Aorta (tissue), 5 donors: Measurements from ENCODE around the gene ARL15. TPM values are rescaled to one million over a fixed set of nuclear protein-coding genes. Genes with fewer than 3 reads are reported as not detected.

ENCODE experiments used
- ATAC-seq: fragments of 200-7000 bp; cut with Tn5 transposase; one replicate; pipeline ENCODE4 v1.9.1; 2022; ENCODE audit warnings: moderate library complexity; ENCODE audit not compliant: low FRiP score
- DNase-seq, 2 donors: peaks; one replicate each; pipeline ENCODE4 v3.0.0-alpha.2; 2020
- H3K27ac ChIP-seq, 2 donors: one replicate each; pipeline ENCODE4 v1.5.1; 2013; ENCODE audit warnings: low read length in 2 of 2, mild to moderate bottlenecking in 2 of 2, moderate library complexity in 2 of 2, control low read depth in 1 of 2, inconsistent platforms in 1 of 2, low read depth in 1 of 2
- H3K27me3 ChIP-seq, 2 donors: one replicate each; pipeline ENCODE4 v1.6.1; 2013; ENCODE audit warnings: control low read depth in 1 of 2, low read length in 1 of 2, mild to moderate bottlenecking in 1 of 2, moderate library complexity in 1 of 2; ENCODE audit not compliant: insufficient read depth in 2 of 2, control insufficient read depth in 1 of 2
- H3K36me3 ChIP-seq, 2 donors: one replicate each; pipeline ENCODE4 v1.6.1; 2013; ENCODE audit warnings: control low read depth in 1 of 2, low read length in 1 of 2, mild to moderate bottlenecking in 1 of 2; ENCODE audit not compliant: insufficient read depth in 2 of 2, control insufficient read depth in 1 of 2
- H3K4me1 ChIP-seq, 2 donors: one replicate each; pipeline ENCODE4 v1.6.1; 2013; ENCODE audit warnings: low read length in 2 of 2, control low read depth in 1 of 2, mild to moderate bottlenecking in 1 of 2, moderate library complexity in 1 of 2; ENCODE audit not compliant: insufficient read depth in 2 of 2, control insufficient read depth in 1 of 2
- H3K4me3 ChIP-seq, 2 donors: one replicate each; pipeline ENCODE4 v1.5.1; 2013; ENCODE audit warnings: low read length in 2 of 2, control low read depth in 1 of 2, mild to moderate bottlenecking in 1 of 2
- H3K9me3 ChIP-seq: one replicate; pipeline ENCODE4 v1.6.1; 2013; ENCODE audit warnings: mild to moderate bottlenecking, low read length; ENCODE audit not compliant: control insufficient read depth
- WGBS, 2 donors: extraction: QIAGEN DNeasy Blood & Tissue Kit; methylation state at CpG; one replicate each; pipeline ENCODE4 v1.1.7; 2013; 5-methylcytosine and 5-hydroxymethylcytosine counted together
- intact Hi-C, 2 donors: fragments of 100-400 bp; cut with DNase I; formaldehyde crosslinking; loops; one replicate each; pipeline versions ENCODE4 v1.14.2 to v1.15.0; 2022
- polyA plus RNA-seq, 2 donors: library from polyadenylated mRNA; stranded (reverse); fragments of 200-250 nt; gene quantifications; one replicate each; pipeline ENCODE4 v1.2.3, GENCODE V29; 2013
- total RNA-seq, 2 donors: library from RNA; stranded (reverse); fragmentation: NEBNext Ultra II Directional; extraction: Animal tissue kit (Norgen Biotek cat#: 25700); gene quantifications; one replicate each; pipeline ENCODE4 v1.2.1, GENCODE V29; 2021
- donor health status: healthy with polysubstance abuse.
- donor health status: Bipolar disorder and iron deficiency.
- donor health status: DM: no; HTN: no; CAD: no.
- donor health status: DM: no; HTN: no; CAD: no.
- donor health status: DM: yes; HTN: yes; CAD: no.

The ARL15 gene
- total and polyA plus RNA-seq, 4 donors: 7.4 to 44.7 (median 19.8) TPM

DNA sequence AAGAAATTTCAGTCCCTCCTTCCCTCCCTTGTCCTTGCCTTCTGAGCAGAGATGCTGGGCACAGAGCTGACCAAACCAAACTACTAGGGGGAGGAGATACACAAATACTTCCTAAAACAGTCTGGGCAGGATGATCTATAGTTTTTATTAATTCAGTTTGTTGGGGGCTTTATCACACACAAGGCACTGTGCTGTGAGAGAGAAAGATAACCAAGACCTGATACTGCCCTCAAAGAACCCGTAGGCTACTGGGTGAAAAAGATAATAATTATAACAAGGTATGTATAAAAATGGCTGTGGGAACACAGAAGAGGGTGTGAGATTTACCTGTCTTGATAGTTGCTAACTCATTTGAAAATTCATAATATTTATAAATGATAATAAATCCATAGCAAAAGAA is 395.3 kb downstream of the ARL15 start:
- ATAC-seq (no peak), DNase-seq (no peak)
- Histone ChIP-seq H3K27ac (no peak overlapping the region), H3K9me3 (no peaks in the 10 kb centered on the region), H3K4me1 (peaks cover 0 to 2% of the 10 kb centered on the region in 2 donors), H3K4me3 (no peak overlapping the region), H3K27me3 (no peaks in the 10 kb centered on the region), H3K36me3 (no peaks in the 10 kb centered on the region)
- WGBS, 2 donors: 88 to 92% methylated on average over 1 of the region's 1 CpG
- intact Hi-C loops: no loop called here

DNA sequence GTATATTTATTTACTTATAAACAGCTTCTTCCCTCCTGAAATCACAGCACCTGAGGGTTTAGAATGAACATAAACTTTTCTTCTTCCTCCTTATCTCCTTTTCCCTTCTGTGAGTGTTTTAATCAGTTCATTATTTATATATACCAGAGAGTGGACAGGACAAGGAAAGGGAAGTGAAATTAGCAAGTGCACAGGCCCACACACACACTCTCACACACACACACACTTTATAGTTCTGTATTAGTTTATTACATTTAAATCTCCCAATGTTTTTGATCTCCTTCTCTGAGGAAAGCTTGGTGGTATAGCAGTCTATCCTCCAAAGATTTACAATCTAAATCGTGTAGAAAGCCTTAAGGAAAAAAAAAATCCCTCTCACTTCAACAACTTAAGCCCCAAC is 396.4 kb downstream of the ARL15 start:
- ATAC-seq (no peak), DNase-seq (no peak)
- peaks cover 0 to 2% of the 10 kb centered on the region in 2 donors for H3K4me1 ChIP-seq
- no peak overlapping the region for H3K4me3 ChIP-seq
- H3K9me3 ChIP-seq: no peaks in the 10 kb centered on the region
- no peaks in the 10 kb centered on the region for H3K27me3 ChIP-seq
- no peak overlapping the region for H3K27ac ChIP-seq
- WGBS, 2 donors: 64 to 67% methylated on average over 1 of the region's 1 CpG
- intact Hi-C loops: no loop called here
- no peaks in the 10 kb centered on the region for H3K36me3 ChIP-seq

DNA sequence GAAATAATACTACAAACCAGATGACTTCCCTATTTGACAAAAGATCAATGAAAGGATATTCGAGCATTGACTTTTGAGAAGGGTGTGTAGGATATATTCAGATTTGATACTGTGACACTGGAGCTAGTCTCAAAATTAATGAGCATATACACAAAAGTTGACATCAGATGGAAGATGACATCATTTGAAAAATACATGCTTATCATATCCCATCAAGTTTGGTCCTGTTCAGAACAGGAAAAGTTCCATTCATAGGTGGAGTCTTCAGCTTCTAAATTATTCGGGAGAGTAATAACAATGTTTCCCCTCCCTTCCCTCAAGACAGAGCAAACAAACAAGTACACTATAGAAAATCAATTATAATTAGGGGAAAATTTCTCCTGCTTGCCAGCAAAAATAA is 401.6 kb downstream of the ARL15 start:
- intact Hi-C loops: no loop called here
- DNase-seq (no peak), ATAC-seq (no peak)
- Histone ChIP-seq H3K9me3 (no peaks in the 10 kb centered on the region), H3K4me3 (no peak overlapping the region), H3K27ac (no peak overlapping the region), H3K36me3 (no peaks in the 10 kb centered on the region), H3K4me1 (no peaks in the 10 kb centered on the region), H3K27me3 (no peaks in the 10 kb centered on the region)
- WGBS, 2 donors: 91 to 94% methylated on average over 2 of the region's 2 CpGs

DNA sequence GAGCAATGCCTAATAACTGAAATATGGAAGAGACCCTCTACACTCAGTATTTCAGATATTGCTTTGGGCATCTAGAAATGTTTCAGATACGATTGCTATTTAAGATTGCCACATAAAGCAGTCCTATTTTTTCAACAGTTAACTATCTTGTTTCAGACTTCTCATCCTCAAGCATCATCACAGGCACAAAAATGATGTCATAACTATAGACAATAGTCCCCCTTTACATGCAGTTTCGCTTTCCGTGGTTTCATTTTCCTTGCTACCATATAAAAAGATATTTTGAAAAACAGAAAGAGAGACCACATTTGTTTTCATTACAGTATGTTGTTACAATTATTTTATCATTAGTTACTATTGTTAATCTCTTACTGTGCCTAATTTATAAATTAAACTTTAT is 402.5 kb downstream of the ARL15 start:
- intact Hi-C loops: no loop called here
- H3K36me3 ChIP-seq: no peaks in the 10 kb centered on the region
- H3K4me3 ChIP-seq: no peak overlapping the region
- H3K27me3 ChIP-seq: no peaks in the 10 kb centered on the region
- no peak overlapping the region for H3K27ac ChIP-seq
- ATAC-seq: no peak
- H3K4me1 ChIP-seq: no peaks in the 10 kb centered on the region
- no peaks in the 10 kb centered on the region for H3K9me3 ChIP-seq
- no peak for DNase-seq
- WGBS, 2 donors: 96% methylated on average over 3 of the region's 3 CpGs

DNA sequence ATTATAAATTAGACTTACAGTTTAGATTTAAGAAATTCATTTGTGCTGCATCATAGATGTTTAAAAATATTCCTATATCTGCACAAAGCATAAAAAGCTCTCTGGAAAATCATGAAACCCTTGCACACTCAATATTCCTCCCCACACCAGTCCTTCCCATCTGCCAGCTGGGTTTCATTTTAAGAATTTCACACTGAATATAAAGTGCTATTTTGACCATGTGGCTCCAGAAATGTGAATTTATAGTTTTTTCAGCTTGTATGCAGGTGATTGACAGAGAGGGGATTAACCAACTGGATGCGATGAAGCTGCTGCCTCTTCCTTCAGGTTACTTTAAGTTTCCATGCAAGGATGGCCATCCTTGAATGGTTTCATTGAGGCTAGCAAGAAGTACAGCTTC is 403.6 kb downstream of the ARL15 start:
- no peaks in the 10 kb centered on the region for H3K4me1 ChIP-seq
- intact Hi-C loops: no loop called here
- H3K4me3 ChIP-seq: no peak overlapping the region
- whole genome bisulfite sequencing, 2 donors: 91 to 97% methylated on average over 1 of the region's 1 CpG
- no peaks in the 10 kb centered on the region for H3K27me3 ChIP-seq
- no peak overlapping the region for H3K27ac ChIP-seq
- ATAC-seq: no peak
- no peaks in the 10 kb centered on the region for H3K36me3 ChIP-seq
- no peak for DNase-seq
- no peaks in the 10 kb centered on the region for H3K9me3 ChIP-seq

DNA sequence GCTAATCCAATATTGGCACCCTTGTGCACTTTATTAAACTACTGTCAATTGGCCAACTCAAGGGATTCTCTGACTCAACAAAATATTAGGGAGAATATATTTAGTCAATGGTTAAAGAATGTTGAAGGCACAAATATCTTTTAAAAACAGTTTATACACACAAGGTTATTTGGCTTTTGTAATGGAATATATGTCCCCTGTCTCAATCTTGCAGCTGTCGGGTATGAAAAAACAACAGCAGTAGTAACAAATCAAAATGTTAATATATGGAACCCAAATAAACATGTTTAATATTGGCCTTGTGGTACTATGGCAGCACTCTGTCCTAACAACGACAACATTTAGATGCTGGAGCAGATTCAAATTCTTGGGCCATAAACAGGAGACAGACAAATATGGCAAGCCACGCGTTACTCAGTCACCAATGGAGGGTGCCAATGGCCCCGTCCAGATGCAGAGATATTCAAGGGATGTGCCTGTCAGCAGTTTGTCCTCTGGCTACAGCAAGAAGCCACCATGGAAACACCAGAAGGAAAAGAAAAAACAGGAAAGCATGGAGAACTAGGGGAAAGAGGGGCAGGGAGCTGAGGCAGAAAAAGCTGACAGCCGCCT is 408.0 kb downstream of the ARL15 start:
- DNase-seq: no peak
- no peaks in the 10 kb centered on the region for H3K36me3 ChIP-seq
- ATAC-seq: no peak
- no peaks in the 10 kb centered on the region for H3K27me3 ChIP-seq
- WGBS, 2 donors: 81 to 87% methylated on average over 6 of the region's 6 CpGs
- H3K27ac ChIP-seq: no peak overlapping the region
- intact Hi-C loops: no loop called here
- no peaks in the 10 kb centered on the region for H3K9me3 ChIP-seq
- no peak overlapping the region for H3K4me3 ChIP-seq
- no peaks in the 10 kb centered on the region for H3K4me1 ChIP-seq

DNA sequence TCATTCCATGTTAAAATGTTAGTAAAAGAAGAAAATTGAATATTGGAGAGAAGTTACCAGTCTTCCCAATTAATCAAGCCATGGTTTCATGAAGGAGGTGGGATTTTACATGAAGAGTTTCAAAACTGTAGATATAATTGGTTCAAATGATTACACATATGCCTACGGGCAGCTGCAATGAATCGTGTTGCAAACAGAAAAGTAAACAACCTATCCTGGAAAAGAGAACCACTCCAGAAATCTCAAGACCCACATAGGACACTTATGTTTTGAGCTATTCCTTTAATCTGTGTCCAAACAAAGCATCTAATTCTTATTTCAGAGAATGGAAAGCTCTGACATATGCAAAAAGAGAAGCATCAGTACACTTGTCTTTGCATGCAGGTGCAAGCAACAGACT is 409.7 kb downstream of the ARL15 start:
- H3K27me3 ChIP-seq: no peaks in the 10 kb centered on the region

DNA sequence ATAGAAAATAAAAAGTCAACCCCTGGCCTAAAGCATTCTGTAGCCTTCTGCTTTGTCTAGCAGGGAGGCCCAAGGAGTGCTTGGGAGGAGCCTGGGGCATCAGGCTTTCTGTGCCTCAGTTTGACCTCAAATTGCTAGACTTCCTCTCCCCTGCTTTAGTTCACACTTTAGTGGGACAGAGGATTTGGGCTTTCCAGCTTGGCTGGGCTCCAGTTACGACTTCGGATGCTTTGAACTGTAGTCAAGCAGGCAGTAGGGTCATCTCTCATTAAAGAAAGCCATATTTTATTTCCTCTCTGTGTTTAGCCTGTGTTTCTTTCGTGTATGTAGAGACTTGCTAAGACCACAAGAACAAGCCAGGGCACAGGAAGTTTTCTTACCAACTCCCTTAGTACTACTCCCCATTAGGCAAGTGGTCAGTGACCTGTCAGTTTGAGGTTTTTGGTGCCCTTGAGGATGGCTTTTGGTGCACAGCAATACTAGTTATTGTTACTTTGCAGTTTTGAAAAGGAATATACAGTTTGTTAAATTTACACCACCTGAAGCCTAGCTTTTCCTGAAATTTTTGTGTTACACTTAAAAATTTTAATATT is 415.2 kb downstream of the ARL15 start:
- Histone ChIP-seq H3K27ac (no peak overlapping the region), H3K36me3 (no peaks in the 10 kb centered on the region), H3K27me3 (no peaks in the 10 kb centered on the region), H3K4me3 (no peak overlapping the region), H3K9me3 (no peaks in the 10 kb centered on the region), H3K4me1 (no peaks in the 10 kb centered on the region)
- intact Hi-C loops: no loop called here
- ATAC-seq (no peak), DNase-seq (no peak)
- 63 to 71% methylated on average over 3 of the region's 3 CpGs for WGBS, 2 donors

More for the DNA sequence above, 409.7 kb downstream of the ARL15 start:
- no peak overlapping the region for H3K27ac ChIP-seq
- intact Hi-C loops: no loop called here
- no peak overlapping the region for H3K4me3 ChIP-seq
- WGBS, 2 donors: 78 to 86% methylated on average over 2 of the region's 2 CpGs
- DNase-seq (no peak), ATAC-seq (no peak)
- H3K9me3 ChIP-seq: no peaks in the 10 kb centered on the region
- H3K36me3 ChIP-seq: no peaks in the 10 kb centered on the region
- H3K4me1 ChIP-seq: no peaks in the 10 kb centered on the region

DNA sequence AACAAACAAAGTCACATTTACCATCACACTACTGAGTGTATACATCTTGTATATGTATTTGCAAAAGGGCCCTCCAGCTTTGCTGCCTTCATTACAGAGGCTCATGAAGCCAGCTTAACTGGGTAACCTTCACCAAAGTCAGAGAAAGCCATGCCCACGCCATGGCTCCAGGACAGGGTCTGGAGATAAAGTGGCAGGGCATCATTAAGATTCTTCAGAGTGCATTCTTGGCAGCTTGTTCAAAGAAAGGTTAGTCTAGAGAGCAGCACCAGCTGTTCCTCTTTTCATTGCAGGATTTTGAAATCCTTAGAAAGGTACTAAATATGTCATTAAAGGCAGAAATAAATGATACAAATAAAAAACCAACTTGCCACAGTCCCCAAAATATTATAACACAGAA is 416.7 kb downstream of the ARL15 start:
- H3K27ac ChIP-seq: no peak overlapping the region
- intact Hi-C loops: no loop called here
- no peaks in the 10 kb centered on the region for H3K36me3 ChIP-seq
- DNase-seq: no peak
- ATAC-seq: no peak
- no peaks in the 10 kb centered on the region for H3K9me3 ChIP-seq
- H3K27me3 ChIP-seq: peaks cover 0 to under 1% of the 10 kb centered on the region in 2 donors
- H3K4me1 ChIP-seq: no peaks in the 10 kb centered on the region
- H3K4me3 ChIP-seq: no peak overlapping the region
- 88 to 90% methylated on average over 1 of the region's 1 CpG for WGBS, 2 donors
